GM21717 (cell line): ENCODE results near the gene HUNK.
"Not testable (repeated sequence)": the region's sequence is repeated elsewhere in the genome, so short reads cannot be mapped to it uniquely, and the experiment has no call there.

ENCODE experiments used
- ATAC-seq: cut with Tn5 transposase; IDR thresholded peaks from one replicate; pipeline ENCODE4 v1.9.1; 2021; ENCODE audit warnings: mild to moderate bottlenecking, moderate library complexity; ENCODE audit not compliant: unreplicated experiment

The HUNK gene

DNA sequence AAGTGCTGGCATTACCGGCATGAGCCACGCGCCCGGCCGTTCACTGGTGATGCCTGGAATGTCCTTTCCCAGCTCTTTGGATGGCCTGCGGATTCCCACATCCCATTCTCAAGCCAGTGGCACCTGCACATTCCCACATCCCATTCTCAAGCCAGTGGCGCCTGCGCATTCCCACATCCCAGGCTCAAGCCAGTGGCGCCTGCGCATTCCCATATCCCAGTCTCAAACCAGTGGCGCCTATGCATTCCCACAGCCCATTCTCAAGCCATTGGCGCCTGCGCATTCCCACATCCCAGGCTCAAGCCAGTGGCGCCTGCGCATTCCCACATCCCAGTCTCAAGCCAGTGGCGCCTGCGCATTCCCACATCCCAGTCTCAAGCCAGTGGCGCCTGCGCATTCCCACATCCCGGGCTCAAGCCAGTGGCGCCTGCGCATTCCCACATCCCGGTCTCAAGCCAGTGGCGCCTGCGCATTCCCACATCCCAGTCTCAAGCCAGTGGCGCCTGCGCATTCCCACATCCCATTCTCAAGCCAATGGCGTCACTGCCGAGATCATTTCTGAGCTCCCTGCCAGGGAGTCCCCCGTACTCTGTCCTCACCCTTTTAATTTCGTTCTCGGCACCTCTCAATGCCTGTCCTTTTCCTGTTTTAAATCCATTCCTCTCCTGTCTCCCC, 74.2 kb downstream of the HUNK start:
- not testable (repeated sequence) for ATAC-seq

- no peak for ATAC-seq
Observed at GRCh38 chr21:31948676-31949075, 75.9 kb downstream of the HUNK start.

DNA sequence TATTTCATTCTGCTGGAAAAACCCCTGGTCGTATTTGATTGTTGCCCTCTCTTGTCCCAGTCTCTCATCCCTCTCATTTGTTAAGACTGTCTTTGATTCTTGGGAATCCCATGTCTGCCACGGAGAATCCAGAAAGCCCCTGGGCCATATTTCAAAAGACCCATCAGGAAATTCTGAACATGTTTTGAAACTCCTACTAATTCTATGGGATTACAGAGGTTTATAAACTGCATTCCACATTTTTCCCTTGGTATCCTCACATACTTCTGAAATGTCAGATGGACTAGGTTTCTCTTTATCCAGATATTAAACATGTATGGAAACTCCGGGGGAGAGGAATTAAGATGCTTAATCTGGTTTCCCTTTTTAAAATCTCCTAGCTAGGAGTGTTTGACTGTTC, 80.0 kb downstream of the HUNK start:
- ATAC-seq: no peak

GRCh38 chr21:31957631-31958030, 84.8 kb downstream of the HUNK start:
- ATAC-seq: no peak

DNA sequence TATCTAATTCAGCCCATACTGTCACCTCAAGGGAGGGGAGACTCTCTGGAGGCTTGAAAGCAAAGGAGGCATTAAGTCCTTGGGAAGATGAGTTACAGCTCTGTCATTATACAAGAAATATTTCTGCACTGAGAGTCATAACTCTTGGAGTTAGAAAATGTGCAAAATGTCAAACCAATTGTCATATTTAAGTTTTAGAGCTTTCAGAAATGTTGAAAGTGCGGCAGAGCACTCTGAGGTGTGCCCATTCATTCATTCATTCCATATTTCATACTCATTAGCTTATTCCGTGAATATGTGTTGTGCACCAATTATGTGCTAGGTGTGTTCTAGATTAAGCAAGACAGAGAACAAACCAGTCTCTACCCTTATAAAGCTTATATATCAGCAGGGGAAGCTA, 87.1 kb downstream of the HUNK start:
- ATAC-seq: no peak

DNA sequence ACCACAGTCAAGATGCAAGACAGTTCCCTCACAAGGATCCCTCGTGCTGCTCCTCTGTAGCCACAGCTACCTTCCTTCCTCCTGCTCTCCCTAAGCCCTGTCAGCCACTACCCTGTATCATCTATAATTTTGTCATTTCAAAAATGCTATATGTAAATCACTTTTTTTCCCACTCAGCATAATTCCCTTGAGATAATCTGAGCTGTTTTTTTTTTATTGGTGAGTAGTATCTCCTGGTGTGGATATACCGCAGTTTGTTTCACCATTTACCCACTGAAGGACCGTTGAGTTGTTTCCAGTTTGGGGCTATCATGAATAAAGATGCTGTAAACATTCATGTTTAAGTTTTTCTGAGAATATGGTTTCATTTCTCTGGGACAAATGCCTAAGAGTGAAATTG, 88.2 kb downstream of the HUNK start:
- ATAC-seq: no peak

DNA sequence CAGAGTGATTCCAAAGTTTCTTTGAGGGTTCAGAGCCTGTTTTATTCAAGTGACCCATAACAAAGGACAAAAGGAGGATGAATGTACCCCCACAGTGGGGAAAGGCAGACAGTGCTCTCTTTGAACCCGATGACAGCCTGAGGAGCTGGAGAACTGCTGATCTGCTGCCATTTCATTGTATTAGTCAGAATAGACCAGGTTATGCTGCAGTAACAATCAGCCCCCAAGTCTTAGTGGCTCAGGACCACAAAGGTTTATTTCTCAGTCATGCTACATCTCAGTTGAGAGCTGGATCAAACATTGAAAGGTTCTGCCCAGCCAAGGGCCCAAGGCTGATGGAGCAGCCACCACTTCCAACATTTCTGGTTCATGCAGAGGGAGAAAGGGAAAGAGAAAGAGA, 88.9 kb downstream of the HUNK start:
- ATAC-seq: no peak

DNA sequence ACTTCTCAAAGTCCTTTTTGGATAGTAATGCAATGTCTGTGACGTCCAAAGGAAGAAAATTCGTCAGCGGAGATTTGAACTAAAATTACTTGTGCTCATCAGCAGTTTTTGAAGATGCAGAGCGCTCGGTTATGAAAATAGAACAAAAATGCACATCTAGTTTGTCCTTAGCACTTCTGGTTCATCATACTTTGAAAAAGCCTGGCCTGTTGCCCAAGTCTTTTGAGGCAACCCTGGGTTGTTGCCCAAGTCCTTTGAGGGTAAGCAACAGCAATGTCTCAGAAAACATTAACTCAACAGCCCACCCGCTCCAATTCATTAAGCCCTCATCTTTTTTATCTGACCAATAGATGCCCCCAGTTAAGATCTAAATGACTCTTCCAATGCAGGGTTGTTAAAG, 91.9 kb downstream of the HUNK start:
- ATAC-seq: no peak

GRCh38 chr21:31967334-31967733, 94.5 kb downstream of the HUNK start:
- ATAC-seq: no peak

- no peak for ATAC-seq
Observed at GRCh38 chr21:31972622-31973021, 99.8 kb downstream of the HUNK start.

DNA sequence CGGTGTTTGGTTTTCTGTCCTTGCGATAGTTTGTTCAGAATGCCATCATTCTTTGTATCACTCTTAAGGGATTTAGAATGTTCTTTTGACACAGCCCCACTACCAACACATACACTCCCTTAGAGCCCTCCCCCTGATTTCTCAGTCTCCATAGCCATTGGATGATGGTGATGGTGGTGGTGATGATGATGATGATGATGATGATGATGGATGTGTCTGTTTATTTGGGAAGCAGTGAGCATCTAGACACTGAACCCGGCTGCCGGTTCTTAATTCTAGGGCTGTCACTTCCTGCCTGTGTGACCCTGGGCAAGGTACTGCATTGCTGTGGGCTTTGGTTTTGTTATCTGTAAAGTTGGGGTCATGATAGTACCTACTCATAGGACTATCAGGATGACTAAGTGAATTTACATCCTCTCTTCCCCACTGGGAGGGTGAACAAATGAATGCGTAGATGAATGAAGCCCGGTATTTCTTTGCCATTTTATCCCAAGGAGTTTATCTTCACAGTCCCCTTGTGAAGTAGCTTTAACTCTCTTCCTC, 100.7 kb downstream of the HUNK start:
- no peak for ATAC-seq

DNA sequence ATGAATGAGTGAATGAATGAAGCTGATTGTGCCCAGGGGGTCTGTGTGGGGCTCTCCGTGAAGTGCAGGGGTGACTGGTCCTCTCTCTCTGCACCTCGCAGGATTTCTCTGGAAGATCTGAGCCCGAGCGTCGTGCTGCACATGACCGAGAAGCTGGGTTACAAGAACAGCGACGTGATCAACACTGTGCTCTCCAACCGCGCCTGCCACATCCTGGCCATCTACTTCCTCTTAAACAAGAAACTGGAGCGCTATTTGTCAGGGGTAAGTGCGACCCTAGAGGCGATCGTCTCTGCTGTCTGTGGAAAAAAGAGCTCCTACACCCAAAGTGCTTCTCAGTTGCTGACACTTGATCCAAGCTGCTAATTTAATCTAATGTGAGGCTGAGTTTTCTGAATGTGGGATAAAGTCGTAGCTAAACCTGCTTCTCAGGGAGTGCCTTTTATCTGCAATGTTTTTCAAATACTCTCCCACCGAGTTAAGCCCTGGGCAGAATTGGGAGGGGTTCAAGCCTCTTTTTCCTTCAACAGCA, 101.7 kb downstream of the HUNK start:
- ATAC-seq: no peak

GRCh38 chr21:31975491-31975890, 102.7 kb downstream of the HUNK start:
- ATAC-seq: no peak

GRCh38 chr21:31977816-31978215, 105.0 kb downstream of the HUNK start:
- no peak for ATAC-seq

DNA sequence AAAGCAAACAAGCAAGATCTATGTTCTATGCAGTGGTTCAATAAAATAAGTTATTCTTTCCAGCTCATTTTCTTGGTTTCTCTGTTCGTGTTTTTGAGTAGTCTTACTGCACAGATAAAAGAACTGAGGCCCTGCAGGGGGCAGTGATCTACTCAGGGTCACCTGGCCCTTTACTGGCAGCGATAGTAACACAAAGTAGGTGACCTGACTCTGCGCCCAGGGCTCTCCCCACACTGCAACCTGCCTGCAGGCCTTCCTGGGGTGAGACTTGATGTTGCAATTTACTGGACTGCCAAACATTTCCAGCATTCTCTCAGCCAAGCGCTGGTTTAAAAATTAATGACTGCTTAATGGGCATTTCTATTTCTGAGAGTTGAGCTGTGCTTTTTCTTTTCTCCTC, 110.3 kb downstream of the HUNK start:
- ATAC-seq: no peak

DNA sequence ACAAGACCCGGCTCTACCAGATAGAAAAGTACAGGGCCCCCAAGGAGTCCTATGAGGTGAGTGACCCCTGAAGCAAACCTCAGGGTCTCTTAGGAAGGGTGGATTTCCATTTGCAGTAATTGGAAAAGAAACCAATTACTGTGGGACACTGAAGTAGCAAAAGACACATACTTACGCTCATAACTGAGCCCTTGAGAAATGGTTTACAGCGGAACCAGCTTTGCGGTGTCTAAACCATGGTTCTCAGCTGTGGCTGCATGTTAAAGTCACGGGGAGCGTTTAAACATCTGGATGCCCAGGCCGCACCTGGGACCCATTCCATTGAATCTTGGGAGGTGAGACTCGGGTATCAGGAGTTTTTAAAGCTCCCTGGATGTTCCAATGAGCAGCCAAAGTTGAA, 110.7 kb downstream of the HUNK start:
- ATAC-seq: no peak

DNA sequence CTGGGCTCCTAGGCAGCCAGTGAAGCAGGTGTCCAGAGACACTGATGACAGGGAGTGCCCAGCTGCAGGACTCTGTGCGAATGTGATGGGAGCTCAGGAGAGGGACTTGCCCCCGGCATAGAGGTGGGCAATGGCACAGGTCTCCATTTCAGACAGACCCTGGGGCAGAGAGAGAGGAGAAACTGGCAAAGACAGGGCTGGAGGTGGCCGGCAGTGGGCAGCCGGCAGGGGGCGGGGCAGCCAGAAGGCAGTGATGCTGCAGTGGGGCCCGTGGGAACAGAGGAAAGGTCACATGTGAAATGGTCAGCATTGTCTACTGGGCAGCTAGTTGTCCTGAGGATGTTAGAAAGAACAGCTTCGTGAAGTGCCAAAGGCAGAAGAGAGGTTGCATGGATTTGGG, 112.6 kb downstream of the HUNK start:
- no peak for ATAC-seq

- ATAC-seq: no peak
Observed at GRCh38 chr21:31986035-31986856, 113.4 kb downstream of the HUNK start.

DNA sequence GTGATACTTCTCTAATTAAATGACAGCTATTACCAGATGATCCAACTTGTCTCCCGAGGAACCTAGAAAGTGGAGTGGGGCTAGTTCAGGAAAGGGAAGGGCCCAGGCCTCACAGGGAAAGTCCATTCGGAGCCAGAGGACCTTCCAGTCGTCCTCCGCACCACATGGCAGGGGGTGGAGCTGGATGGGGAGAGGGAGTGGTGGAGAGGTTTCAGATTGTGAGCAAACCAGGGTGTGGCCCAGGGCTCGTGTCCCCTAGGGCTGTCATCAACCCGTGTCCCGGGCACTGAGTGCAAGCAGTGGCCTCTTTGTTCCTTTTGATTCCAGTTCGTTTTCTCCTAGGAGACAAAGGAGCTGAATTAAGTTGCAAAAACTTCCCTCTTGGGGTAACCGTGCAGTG, 114.9 kb downstream of the HUNK start:
- ATAC-seq: no peak

DNA sequence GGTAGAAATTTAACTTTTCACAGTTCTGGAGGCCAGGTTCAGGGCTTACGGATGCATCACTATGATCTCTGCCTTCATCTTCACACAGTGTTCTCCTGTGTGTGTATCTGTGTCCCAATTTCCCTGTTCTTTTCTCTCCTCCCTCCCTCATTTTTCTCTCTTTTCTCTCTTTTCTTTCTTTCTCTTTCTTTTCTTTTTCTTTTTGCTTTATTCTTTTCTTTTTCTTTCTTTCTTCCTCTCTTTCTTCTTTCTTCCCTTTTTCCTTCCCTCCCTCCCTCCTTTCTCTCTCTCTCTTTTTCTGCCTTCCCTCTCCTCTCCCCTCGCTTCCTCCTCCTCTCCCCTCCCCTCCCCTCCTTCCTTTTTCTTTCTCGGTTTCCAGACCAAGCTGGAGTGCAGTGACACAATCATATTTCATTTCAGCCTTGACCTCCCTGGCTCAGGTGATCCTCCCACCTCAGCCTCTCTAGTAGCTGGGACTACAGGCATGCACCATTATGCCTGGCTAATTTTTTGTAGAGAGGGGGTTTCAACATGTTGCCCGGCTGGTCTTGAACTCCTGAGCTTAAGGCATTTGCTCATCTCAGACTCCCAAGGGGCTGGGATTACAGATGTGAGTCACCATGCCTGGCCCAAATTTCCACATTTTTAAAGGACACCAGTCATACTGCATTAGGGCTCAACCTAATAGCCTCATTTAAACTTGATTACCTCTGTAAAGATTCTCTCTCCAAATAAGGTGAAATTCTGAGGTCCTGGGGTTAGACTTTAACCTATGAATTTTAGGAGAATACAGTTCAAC, 115.9 kb downstream of the HUNK start:
- no peak for ATAC-seq
